ENCODE results near the gene NDST1. TPM values are rescaled to one million over a fixed set of nuclear protein-coding genes. Genes with fewer than 3 reads are reported as not detected.
"Not testable (repeated sequence)": the region's sequence is repeated elsewhere in the genome, so short reads cannot be mapped to it uniquely, and the experiment has no call there.

NDST1 gene
- total RNA-seq, 1 experiment from 2014 or later, result 65.0 TPM

DNA sequence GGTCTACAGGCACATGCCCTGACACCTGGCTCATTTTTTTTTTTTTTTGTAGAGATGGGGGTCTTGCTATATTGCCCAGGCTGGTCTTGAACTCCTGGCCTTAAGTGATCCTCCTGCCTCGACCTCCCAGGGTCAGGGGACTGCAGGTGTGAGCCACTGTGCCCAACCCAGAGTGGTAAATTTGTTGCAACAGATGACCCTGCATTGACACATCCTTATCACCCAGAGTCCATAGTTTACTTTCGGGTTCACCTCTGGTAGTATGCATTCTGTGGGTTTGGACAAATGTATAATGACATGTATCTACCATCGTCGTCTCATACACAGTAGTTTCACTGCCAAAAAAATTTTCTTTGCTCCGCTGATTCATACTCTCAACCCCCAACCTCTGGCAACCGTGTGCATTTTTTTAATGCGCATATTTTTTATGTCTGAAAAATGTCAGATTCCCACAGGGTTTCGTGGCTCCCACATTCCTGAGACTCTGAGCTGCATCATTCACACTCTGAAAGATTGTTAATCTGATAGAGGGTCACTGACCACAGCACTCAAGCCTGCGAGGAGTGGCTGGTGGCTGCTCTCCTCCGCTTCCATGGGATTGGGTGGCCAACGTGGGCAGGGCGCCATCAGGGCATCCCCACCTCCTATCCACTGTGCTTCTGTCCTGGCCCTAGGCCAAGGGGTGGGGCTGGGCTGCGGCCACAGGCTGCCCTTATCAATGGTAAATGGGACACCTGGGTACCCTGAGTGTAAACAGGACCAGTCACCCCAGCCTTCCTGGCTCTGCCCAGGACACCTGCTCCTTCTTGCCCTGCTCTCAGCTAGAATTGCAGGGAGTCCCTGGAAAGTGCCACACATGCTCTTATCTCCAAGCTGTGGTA is 9.6 kb downstream of the NDST1 start:
- H3K4me3 ChIP-seq, result no peak overlapping the region
- peaks cover 38% of the 10 kb centered on the region for H3K36me3 ChIP-seq
- no peaks in the 10 kb centered on the region for H3K9me3 ChIP-seq (replicated peaks)
- H3K27me3 ChIP-seq (replicated peaks), result no peaks in the 10 kb centered on the region
- peak overlapping the region; percentile 27; the same call in 1 of the 2 replicates for H3K27ac ChIP-seq
- DNase-seq (ENCODE audit: low read depth in 1 of 2, low spot score in 2 of 2), result peak; percentile 80 to 83
- peaks cover 63% of the 10 kb centered on the region for H3K4me1 ChIP-seq (replicated peaks)

GRCh38 chr5:150518712-150519559 is 11.0 kb downstream of the NDST1 start:
- H3K36me3 ChIP-seq, result peaks cover 51% of the 10 kb centered on the region

GRCh38 chr5:150519560-150519945 is 11.6 kb downstream of the NDST1 start:
- no peak overlapping the region for H3K27ac ChIP-seq

More at GRCh38 chr5:150518712-150519559, 11.0 kb downstream of the NDST1 start:
- peaks cover 72% of the 10 kb centered on the region for H3K4me1 ChIP-seq (replicated peaks)
- H3K9me3 ChIP-seq (replicated peaks); DNase-seq (ENCODE audit: low read depth in 1 of 2, low spot score in 2 of 2); H3K27me3 ChIP-seq (replicated peaks); H3K27ac ChIP-seq; H3K4me3 ChIP-seq: not testable (repeated sequence)

DNA sequence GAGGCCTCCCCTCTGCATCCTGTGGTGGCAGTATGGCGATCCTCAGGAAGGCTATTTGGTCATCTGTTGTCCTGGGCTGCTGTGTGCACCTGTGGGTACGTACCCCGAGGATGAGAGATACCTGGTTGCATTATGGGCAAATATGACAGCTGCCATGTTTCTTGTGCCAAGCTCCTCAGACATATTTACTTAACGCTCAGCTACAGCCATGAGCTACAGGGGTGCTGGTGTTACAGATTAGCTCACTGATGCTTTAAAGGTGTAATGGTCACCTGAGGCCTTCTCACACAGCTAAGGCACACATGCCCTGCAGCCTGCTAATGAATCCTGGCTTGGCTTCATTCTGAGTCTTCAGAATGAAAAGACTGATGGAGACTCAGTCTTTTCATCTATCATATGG is 12.0 kb downstream of the NDST1 start:
- H3K9me3 ChIP-seq (replicated peaks), result no peaks in the 10 kb centered on the region
- H3K36me3 ChIP-seq, result peaks cover 60% of the 10 kb centered on the region
- H3K27ac ChIP-seq, result no peak overlapping the region
- H3K4me1 ChIP-seq (replicated peaks), result peaks cover 65% of the 10 kb centered on the region
- no peak for DNase-seq (ENCODE audit: low read depth in 1 of 2, low spot score in 2 of 2)
- no peaks in the 10 kb centered on the region for H3K27me3 ChIP-seq (replicated peaks)
- no peak overlapping the region for H3K4me3 ChIP-seq

More at GRCh38 chr5:150519560-150519945, 11.6 kb downstream of the NDST1 start:
- Histone ChIP-seq H3K9me3 (replicated peaks) (no peaks in the 10 kb centered on the region), H3K27me3 (replicated peaks) (no peaks in the 10 kb centered on the region), H3K4me3 (no peak overlapping the region), H3K36me3 (peaks cover 57% of the 10 kb centered on the region), H3K4me1 (replicated peaks) (peaks cover 69% of the 10 kb centered on the region)
- no peak for DNase-seq (ENCODE audit: low read depth in 1 of 2, low spot score in 2 of 2)

- H3K4me1 ChIP-seq (replicated peaks), result peaks cover 55% of the 10 kb centered on the region
- DNase-seq (ENCODE audit: low read depth in 1 of 2, low spot score in 2 of 2), result no peak
- peaks cover 63% of the 10 kb centered on the region for H3K36me3 ChIP-seq
- H3K4me3 ChIP-seq, result no peak overlapping the region
- no peaks in the 10 kb centered on the region for H3K9me3 ChIP-seq (replicated peaks)
- no peak overlapping the region for H3K27ac ChIP-seq
- H3K27me3 ChIP-seq (replicated peaks), result no peaks in the 10 kb centered on the region
Measured at GRCh38 chr5:150520747-150521521, 13.0 kb downstream of the NDST1 start.

- Histone ChIP-seq H3K9me3 (replicated peaks) (no peaks in the 10 kb centered on the region), H3K4me3 (no peak overlapping the region), H3K27ac (no peak overlapping the region), H3K36me3 (peaks cover 64% of the 10 kb centered on the region), H3K27me3 (replicated peaks) (no peaks in the 10 kb centered on the region), H3K4me1 (replicated peaks) (peaks cover 50% of the 10 kb centered on the region)
- DNase-seq (ENCODE audit: low read depth in 1 of 2, low spot score in 2 of 2), result no peak
Measured at GRCh38 chr5:150521522-150521817, 13.5 kb downstream of the NDST1 start.

DNA sequence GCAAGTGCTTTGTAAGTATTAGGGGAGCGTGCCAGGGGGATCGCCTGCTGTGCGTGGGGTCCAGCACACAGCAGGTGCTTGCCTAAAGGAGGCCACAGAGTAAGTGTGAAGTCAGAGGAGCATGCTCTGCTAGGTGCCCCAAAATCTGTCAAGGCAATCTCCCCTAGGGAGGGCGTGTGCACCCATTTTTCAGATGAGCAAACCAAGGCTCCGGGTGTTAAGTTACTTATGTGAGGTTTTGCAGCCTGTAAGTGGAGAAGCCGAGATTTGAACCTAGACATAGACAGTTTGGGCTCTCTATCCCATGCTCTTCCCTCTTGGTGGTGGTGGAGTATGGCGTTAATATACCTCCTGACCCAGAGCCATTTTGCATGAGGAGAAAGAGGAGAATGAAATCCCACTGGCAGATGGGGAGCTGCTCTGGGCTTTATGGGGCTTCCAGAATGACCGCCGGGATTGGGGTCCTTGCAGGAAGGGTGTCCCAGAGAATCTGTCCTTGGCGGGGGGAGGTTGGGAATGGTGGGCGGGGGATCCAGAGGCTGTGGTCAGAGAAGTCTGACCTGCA is 14.1 kb downstream of the NDST1 start:
- H3K36me3 ChIP-seq, result peaks cover 68% of the 10 kb centered on the region
- no peaks in the 10 kb centered on the region for H3K9me3 ChIP-seq (replicated peaks)
- no peak for DNase-seq (ENCODE audit: low read depth in 1 of 2, low spot score in 2 of 2)
- peaks cover 45% of the 10 kb centered on the region for H3K4me1 ChIP-seq (replicated peaks)
- H3K4me3 ChIP-seq, result no peak overlapping the region
- no peak overlapping the region for H3K27ac ChIP-seq
- no peaks in the 10 kb centered on the region for H3K27me3 ChIP-seq (replicated peaks)

- Histone ChIP-seq H3K27me3 (replicated peaks) (no peaks in the 10 kb centered on the region), H3K4me1 (replicated peaks) (peaks cover 37% of the 10 kb centered on the region), H3K9me3 (replicated peaks) (no peaks in the 10 kb centered on the region), H3K36me3 (peaks cover 75% of the 10 kb centered on the region), H3K4me3 (no peak overlapping the region), H3K27ac (no peak overlapping the region)
- DNase-seq (ENCODE audit: low read depth in 1 of 2, low spot score in 2 of 2), result no peak
Measured at GRCh38 chr5:150522504-150523414, 14.8 kb downstream of the NDST1 start.

GRCh38 chr5:150523472-150524350 is 15.8 kb downstream of the NDST1 start:
- peak; percentile 75 to 79 for DNase-seq (ENCODE audit: low read depth in 1 of 2, low spot score in 2 of 2)
- Histone ChIP-seq H3K27ac (no peak overlapping the region), H3K36me3 (peaks cover 85% of the 10 kb centered on the region)

GRCh38 chr5:150525163-150525562 is 17.2 kb downstream of the NDST1 start:
- DNase-seq (ENCODE audit: low read depth in 1 of 2, low spot score in 2 of 2), result no peak
- no peak overlapping the region for H3K4me3 ChIP-seq
- no peak overlapping the region for H3K27ac ChIP-seq
- H3K27me3 ChIP-seq (replicated peaks), result no peaks in the 10 kb centered on the region
- no peaks in the 10 kb centered on the region for H3K9me3 ChIP-seq (replicated peaks)
- peaks cover 89% of the 10 kb centered on the region for H3K36me3 ChIP-seq
- H3K4me1 ChIP-seq (replicated peaks), result peaks cover 26% of the 10 kb centered on the region

More at GRCh38 chr5:150523472-150524350, 15.8 kb downstream of the NDST1 start:
- peaks cover 28% of the 10 kb centered on the region for H3K4me1 ChIP-seq (replicated peaks)
- no peak overlapping the region for H3K4me3 ChIP-seq
- no peaks in the 10 kb centered on the region for H3K9me3 ChIP-seq (replicated peaks)
- H3K27me3 ChIP-seq (replicated peaks), result no peaks in the 10 kb centered on the region

DNA sequence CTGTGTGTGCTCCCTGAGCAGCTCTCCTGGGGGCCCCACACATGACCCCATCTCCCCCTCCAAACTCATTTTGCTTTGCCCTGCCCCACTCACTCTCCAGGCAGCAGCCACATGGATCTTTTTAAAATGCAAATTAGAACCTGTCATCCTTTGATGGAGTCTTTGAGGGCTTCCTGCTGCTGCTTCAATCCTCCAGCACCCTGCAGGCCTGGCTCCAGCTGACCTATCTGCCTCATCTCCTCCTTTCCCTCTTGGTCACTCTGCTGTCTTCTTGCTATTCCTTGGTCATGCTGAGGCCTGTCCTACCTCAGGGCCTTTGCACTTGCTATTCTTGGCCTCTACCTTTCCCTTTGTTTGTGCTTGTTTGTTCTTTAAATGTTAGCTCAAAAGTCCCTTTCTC is 17.9 kb downstream of the NDST1 start:
- Histone ChIP-seq H3K36me3 (peaks cover 85% of the 10 kb centered on the region), H3K4me1 (replicated peaks) (peaks cover 26% of the 10 kb centered on the region), H3K9me3 (replicated peaks) (no peaks in the 10 kb centered on the region), H3K4me3 (no peak overlapping the region), H3K27ac (no peak overlapping the region), H3K27me3 (replicated peaks) (no peaks in the 10 kb centered on the region)
- no peak for DNase-seq (ENCODE audit: low read depth in 1 of 2, low spot score in 2 of 2)

- H3K27me3 ChIP-seq (replicated peaks), result no peaks in the 10 kb centered on the region
- no peak overlapping the region for H3K4me3 ChIP-seq
- H3K4me1 ChIP-seq (replicated peaks), result peaks cover 26% of the 10 kb centered on the region
- no peak overlapping the region for H3K27ac ChIP-seq
- DNase-seq (ENCODE audit: low read depth in 1 of 2, low spot score in 2 of 2), result no peak
- no peaks in the 10 kb centered on the region for H3K9me3 ChIP-seq (replicated peaks)
- H3K36me3 ChIP-seq, result peaks cover 78% of the 10 kb centered on the region
Measured at GRCh38 chr5:150527038-150527437, 19.1 kb downstream of the NDST1 start.
